Trophoblast cell (in vitro differentiated cells and primary cell): Measurements from ENCODE around the gene UBE2C.

Experiments
- DNase-seq, 2 donors: peaks; one replicate each; pipeline ENCODE4 v3.0.0-alpha.2; 2016
- H2AFZ ChIP-seq: 2 replicates; pipeline ENCODE4 v1.6.1; 2013; ENCODE audit warnings: low read length, moderate library complexity, mild to moderate bottlenecking; ENCODE audit not compliant: insufficient read depth, poor library complexity
- H2AK5ac ChIP-seq: 2 replicates; pipeline ENCODE4 v1.6.1; 2013; ENCODE audit warnings: mild to moderate bottlenecking, low read length
- H2BK120ac ChIP-seq: 2 replicates; pipeline ENCODE4 v1.6.1; 2013; ENCODE audit warnings: low read length, mild to moderate bottlenecking, moderate library complexity; ENCODE audit not compliant: insufficient read depth, poor library complexity
- H2BK12ac ChIP-seq: 2 replicates; pipeline ENCODE4 v1.6.1; 2013; ENCODE audit warnings: mild to moderate bottlenecking, low read length, moderate library complexity
- H2BK5ac ChIP-seq: 2 replicates; pipeline ENCODE4 v1.6.1; 2013; ENCODE audit warnings: low read length, low read depth, moderate library complexity, mild to moderate bottlenecking; ENCODE audit not compliant: poor library complexity
- H3K14ac ChIP-seq: 2 replicates; pipeline ENCODE4 v1.6.1; 2013; ENCODE audit warnings: mild to moderate bottlenecking, low read length
- H3K18ac ChIP-seq: 2 replicates; pipeline ENCODE4 v1.6.1; 2013; ENCODE audit warnings: mild to moderate bottlenecking, low read length
- H3K23ac ChIP-seq: 2 replicates; pipeline ENCODE4 v1.6.1; 2013; ENCODE audit warnings: low read length
- H3K27ac ChIP-seq: 2 replicates; pipeline ENCODE4 v1.5.1; 2013; ENCODE audit warnings: low read depth, mild to moderate bottlenecking, inconsistent platforms, low read length, moderate library complexity
- H3K27me3 ChIP-seq: 2 replicates; pipeline ENCODE4 v1.6.1; 2013; ENCODE audit warnings: inconsistent platforms, mild to moderate bottlenecking, low read length, moderate library complexity; ENCODE audit not compliant: insufficient read depth
- H3K36me3 ChIP-seq, 2 experiments: 1 replicate in 1 of 2; 2 replicates in 1 of 2; pipeline ENCODE4 v1.6.1; 2013; ENCODE audit warnings: low read length in 2 of 2, mild to moderate bottlenecking in 2 of 2, moderate library complexity in 1 of 2; ENCODE audit not compliant: insufficient read depth in 2 of 2, control insufficient read depth in 1 of 2
- H3K4ac ChIP-seq: 2 replicates; pipeline ENCODE4 v1.6.1; 2013; ENCODE audit warnings: low read depth, mild to moderate bottlenecking, low read length, moderate library complexity
- H3K4me1 ChIP-seq, 2 experiments: 1 replicate in 1 of 2; 2 replicates in 1 of 2; pipeline ENCODE4 v1.6.1; 2013; ENCODE audit warnings: low read length in 2 of 2, mild to moderate bottlenecking in 2 of 2, moderate library complexity in 1 of 2; ENCODE audit not compliant: insufficient read depth in 2 of 2, control insufficient read depth in 1 of 2
- H3K4me2 ChIP-seq: 2 replicates; pipeline ENCODE4 v1.6.1; 2013; ENCODE audit warnings: inconsistent platforms, mild to moderate bottlenecking, low read length, moderate library complexity
- H3K4me3 ChIP-seq: 2 replicates; pipeline ENCODE4 v1.5.1; 2013; ENCODE audit warnings: mild to moderate bottlenecking, low read depth, low read length, inconsistent platforms
- H3K79me1 ChIP-seq: one replicate; pipeline ENCODE4 v1.6.1; 2013; ENCODE audit warnings: low read length
- H3K79me2 ChIP-seq: 2 replicates; pipeline ENCODE4 v1.6.1; 2013; ENCODE audit warnings: low read length, mild to moderate bottlenecking; ENCODE audit not compliant: control insufficient read depth, insufficient read depth, poor library complexity
- H3K9ac ChIP-seq: 2 replicates; pipeline ENCODE4 v1.6.1; 2013; ENCODE audit warnings: mild to moderate bottlenecking, low read length
- H3K9me3 ChIP-seq: 2 replicates; pipeline ENCODE4 v1.6.1; 2013; ENCODE audit warnings: low read depth, mild to moderate bottlenecking, control low read depth, inconsistent platforms, low read length; ENCODE audit not compliant: insufficient read depth
- H4K12ac ChIP-seq: 2 replicates; pipeline ENCODE4 v1.6.1; 2013; ENCODE audit warnings: low read depth, mild to moderate bottlenecking, low read length, moderate library complexity
- H4K8ac ChIP-seq: 2 replicates; pipeline ENCODE4 v1.6.1; 2013; ENCODE audit warnings: low read depth, mild to moderate bottlenecking, low read length, moderate library complexity
- H4K91ac ChIP-seq: one replicate; pipeline ENCODE4 v1.6.1; 2013; ENCODE audit warnings: low read depth, mild to moderate bottlenecking, low read length, moderate library complexity
- WGBS: extraction: QIAGEN DNeasy Blood & Tissue Kit; methylation state at CpG from one replicate; pipeline ENCODE4 v1.1.7; 2013; ENCODE audit warnings: missing lambda C conversion rate; ENCODE audit not compliant: insufficient read length, insufficient coverage; ENCODE audit errors: extremely low coverage; 5-methylcytosine and 5-hydroxymethylcytosine counted together

UBE2C gene

GRCh38 chr20:45818239-45818638, 5.8 kb downstream of the UBE2C start:
- no peak overlapping the region for H3K4ac ChIP-seq
- no peak overlapping the region for H4K8ac ChIP-seq
- no peak overlapping the region for H3K18ac ChIP-seq
- H3K27ac ChIP-seq, result no peak overlapping the region
- H3K4me2 ChIP-seq, result no peak overlapping the region
- no peak overlapping the region for H2BK5ac ChIP-seq
- no CpG with 5 or more reads among the region's 3 CpGs for WGBS
- H3K4me3 ChIP-seq, result no peak overlapping the region
- no peaks in the 10 kb centered on the region for H3K9me3 ChIP-seq
- DNase-seq, result peak in 1 of 2 donors; percentile 62
- H3K14ac ChIP-seq, result no peak overlapping the region
- H3K36me3 ChIP-seq, result peaks cover 11 to 22% of the 10 kb centered on the region in 2 experiments
- no peak overlapping the region for H2AK5ac ChIP-seq
- no peaks in the 10 kb centered on the region for H3K27me3 ChIP-seq
- H3K79me1 ChIP-seq, result no peaks in the 10 kb centered on the region
- peaks cover 3% of the 10 kb centered on the region for H3K79me2 ChIP-seq
- H4K91ac ChIP-seq, result no peak overlapping the region
- no peak overlapping the region for H2AFZ ChIP-seq
- H4K12ac ChIP-seq, result no peak overlapping the region
- H3K4me1 ChIP-seq, result peaks cover 13 to 29% of the 10 kb centered on the region in 2 experiments
- no peak overlapping the region for H3K9ac ChIP-seq
- no peak overlapping the region for H2BK12ac ChIP-seq
- no peak overlapping the region for H2BK120ac ChIP-seq
- H3K23ac ChIP-seq, result no peak overlapping the region

- H2BK120ac ChIP-seq, result no peak overlapping the region
- H2AFZ ChIP-seq, result no peak overlapping the region
- DNase-seq, result peak; percentile 58 to 83
- H3K4me1 ChIP-seq, result peaks cover 20 to 28% of the 10 kb centered on the region in 2 experiments
- no peaks in the 10 kb centered on the region for H3K27me3 ChIP-seq
- H3K14ac ChIP-seq, result no peak overlapping the region
- no peak overlapping the region for H3K27ac ChIP-seq
- H3K4ac ChIP-seq, result no peak overlapping the region
- no peaks in the 10 kb centered on the region for H3K9me3 ChIP-seq
- H3K23ac ChIP-seq, result no peak overlapping the region
- no peak overlapping the region for H3K4me2 ChIP-seq
- H3K36me3 ChIP-seq, result peaks cover 11 to 19% of the 10 kb centered on the region in 2 experiments
- no peaks in the 10 kb centered on the region for H3K79me2 ChIP-seq
- H2AK5ac ChIP-seq, result no peak overlapping the region
- H3K18ac ChIP-seq, result no peak overlapping the region
- no peak overlapping the region for H4K8ac ChIP-seq
- H3K4me3 ChIP-seq, result no peak overlapping the region
- H4K12ac ChIP-seq, result no peak overlapping the region
- no peak overlapping the region for H2BK5ac ChIP-seq
- no peak overlapping the region for H4K91ac ChIP-seq
- no CpG with 5 or more reads among the region's 4 CpGs for WGBS
- no peak overlapping the region for H2BK12ac ChIP-seq
- no peaks in the 10 kb centered on the region for H3K79me1 ChIP-seq
- H3K9ac ChIP-seq, result no peak overlapping the region
These were observed 7.0 kb downstream of the UBE2C start for GRCh38 chr20:45819466-45819865.

- Histone ChIP-seq H3K23ac (no peak overlapping the region), H4K8ac (no peak overlapping the region), H2AFZ (no peak overlapping the region), H3K4me2 (no peak overlapping the region), H3K36me3 (peaks cover 0 to 4% of the 10 kb centered on the region in 2 experiments), H4K91ac (no peak overlapping the region), H2AK5ac (no peak overlapping the region), H3K9ac (no peak overlapping the region), H4K12ac (no peak overlapping the region), H2BK120ac (no peak overlapping the region), H3K4ac (no peak overlapping the region), H3K14ac (no peak overlapping the region), H3K27me3 (no peaks in the 10 kb centered on the region), H3K4me1 (peaks cover 19 to 28% of the 10 kb centered on the region in 2 experiments), H2BK12ac (no peak overlapping the region), H3K27ac (no peak overlapping the region), H3K18ac (no peak overlapping the region), H2BK5ac (no peak overlapping the region), H3K9me3 (no peaks in the 10 kb centered on the region), H3K79me2 (no peaks in the 10 kb centered on the region), H3K4me3 (no peak overlapping the region), H3K79me1 (no peaks in the 10 kb centered on the region)
- peak in 1 of 2 donors; percentile 5 for DNase-seq
- no CpG with 5 or more reads among the region's 2 CpGs for WGBS
These were observed 9.5 kb downstream of the UBE2C start for GRCh38 chr20:45821947-45822346.

GRCh38 chr20:45822857-45823256, 10.4 kb downstream of the UBE2C start:
- Histone ChIP-seq H4K8ac (no peak overlapping the region), H3K79me2 (no peaks in the 10 kb centered on the region), H2BK12ac (no peak overlapping the region), H3K27me3 (no peaks in the 10 kb centered on the region), H3K4me1 (peaks cover 13 to 21% of the 10 kb centered on the region in 2 experiments), H2BK120ac (no peak overlapping the region), H3K23ac (no peak overlapping the region), H3K9ac (no peak overlapping the region), H3K9me3 (no peaks in the 10 kb centered on the region), H3K36me3 (no peaks in the 10 kb centered on the region), H3K4me2 (no peak overlapping the region), H3K4me3 (no peak overlapping the region), H2BK5ac (no peak overlapping the region), H4K91ac (no peak overlapping the region), H3K4ac (no peak overlapping the region), H3K14ac (no peak overlapping the region), H4K12ac (no peak overlapping the region), H2AK5ac (no peak overlapping the region), H3K27ac (no peak overlapping the region), H2AFZ (peak overlapping the region; percentile 25), H3K79me1 (no peaks in the 10 kb centered on the region), H3K18ac (no peak overlapping the region)
- no CpG with 5 or more reads among the region's 24 CpGs for WGBS
- DNase-seq, result peak; percentile 45 to 56
